Putamen (tissue), 1 donor: Measurements from ENCODE around the gene PRAMEF20.
"Not testable (repeated sequence)": the region's sequence is repeated elsewhere in the genome, so short reads cannot be mapped to it uniquely, and the experiment has no call there.

Experiments used
- DNase-seq: peaks from one replicate; pipeline ENCODE4 v3.0.0-alpha.2; 2016; ENCODE audit warnings: low spot score

Gene PRAMEF20

GRCh38 chr1:13410150-13410549 is at the start of gene PRAMEF20:
Gene PRAMEF20 (plus strand): TSS chr1:13410450. CDS start chr1:13416355, 5,905 bp downstream.
- DNase-seq: not testable (repeated sequence)

DNA sequence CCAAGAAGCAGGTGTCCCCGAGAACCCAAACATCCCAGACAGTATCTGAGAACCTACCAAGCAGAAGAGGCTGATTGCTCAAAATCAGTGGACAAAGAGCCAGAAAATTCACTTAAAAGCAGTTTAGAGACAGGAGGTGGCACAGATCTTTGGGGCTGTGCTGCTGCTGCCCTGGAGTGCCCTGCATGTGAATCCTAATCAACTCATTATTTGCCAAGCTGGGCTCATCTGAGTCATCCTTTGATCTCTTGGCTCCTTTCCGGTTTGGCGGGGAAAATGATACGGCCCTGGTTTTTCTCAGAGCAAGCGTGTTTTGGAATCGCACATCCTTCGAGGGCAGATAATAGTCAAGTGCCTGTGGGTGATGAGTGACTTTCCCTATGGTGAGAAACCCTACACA is 47.9 kb upstream of the PRAMEF20 start:
- not testable (repeated sequence) for DNase-seq

DNA sequence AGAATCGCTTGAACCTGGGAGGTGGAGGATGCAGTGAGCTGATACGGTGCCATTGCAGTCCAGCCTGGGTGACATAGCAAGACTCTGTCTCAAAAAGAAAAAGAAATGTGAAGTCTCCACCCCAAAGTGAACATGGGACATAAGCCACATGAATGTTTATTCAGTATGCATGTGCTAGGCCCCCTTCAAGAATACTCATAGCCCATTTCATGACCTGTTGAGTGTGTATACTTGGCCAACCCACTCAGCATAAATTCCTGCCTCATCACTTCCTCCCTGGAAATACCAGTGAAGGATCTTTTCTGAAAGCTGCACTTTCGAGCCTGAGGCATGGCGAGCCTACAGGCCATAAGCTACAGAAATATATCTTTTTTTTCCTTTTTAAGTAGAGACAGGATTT is 45.3 kb upstream of the PRAMEF20 start:
- not testable (repeated sequence) for DNase-seq

GRCh38 chr1:13366536-13366935 is 43.7 kb upstream of the PRAMEF20 start:
- DNase-seq: not testable (repeated sequence)

DNA sequence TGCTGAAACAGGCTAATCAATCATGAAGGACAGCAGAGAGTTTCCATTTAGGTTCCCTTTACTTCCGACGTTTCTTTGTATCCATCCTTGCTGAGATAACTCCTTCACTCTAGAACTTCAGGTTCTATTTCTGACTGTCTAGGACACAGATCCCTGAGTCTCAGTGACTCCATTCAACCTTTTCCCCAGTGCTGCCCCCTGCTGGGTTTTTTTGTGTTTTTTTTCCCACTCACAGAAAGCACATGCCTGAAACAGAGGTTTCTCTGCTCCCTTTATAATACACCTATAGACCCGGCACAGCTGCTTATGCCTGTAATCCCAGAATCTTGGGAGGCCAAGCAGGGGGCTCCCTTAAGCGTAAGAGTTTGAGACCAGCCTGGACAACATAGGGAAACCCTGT is 41.7 kb upstream of the PRAMEF20 start:
- not testable (repeated sequence) for DNase-seq

GRCh38 chr1:13378983-13379382 is 31.3 kb upstream of the PRAMEF20 start:
- DNase-seq: not testable (repeated sequence)

DNA sequence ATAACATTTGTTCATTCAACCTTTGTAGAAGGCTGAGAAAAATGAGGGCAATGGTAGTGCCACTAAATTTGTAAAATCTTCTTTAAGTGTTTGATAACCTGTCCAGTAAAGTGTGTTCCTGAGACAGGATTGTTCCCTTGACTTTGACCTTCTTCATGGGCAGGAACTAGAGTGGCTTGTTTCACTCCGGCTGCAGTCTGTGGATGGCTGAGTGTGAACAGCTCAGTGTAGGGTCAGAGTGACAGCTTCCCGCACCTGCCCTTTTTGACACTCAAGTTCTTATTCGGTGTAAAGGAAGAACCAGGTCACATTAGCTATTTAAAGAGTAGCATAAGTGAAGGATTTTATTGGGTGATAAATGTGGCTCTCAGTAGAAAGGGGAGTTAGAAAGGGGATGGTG is 29.9 kb upstream of the PRAMEF20 start:
- not testable (repeated sequence) for DNase-seq

DNA sequence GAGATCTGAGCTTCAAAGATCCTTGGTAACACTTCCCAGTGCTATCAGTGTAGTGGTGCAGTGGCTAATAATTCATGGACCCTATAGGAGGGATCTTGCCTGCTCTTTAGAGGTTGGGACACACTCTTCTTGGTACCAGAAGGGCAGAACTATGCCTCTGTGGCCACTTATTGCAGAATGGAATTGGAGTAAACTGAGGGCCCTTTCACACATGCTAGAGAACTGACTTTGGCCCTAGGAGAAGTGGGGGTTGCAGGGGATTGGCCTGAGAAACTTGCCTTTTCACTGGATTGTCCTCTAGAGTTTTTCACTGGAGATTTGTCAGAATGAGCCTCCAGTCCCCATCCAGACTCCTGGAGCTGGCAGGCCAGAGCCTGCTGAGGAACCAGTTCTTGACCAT is 20.9 kb upstream of the PRAMEF20 start, which contains the start of gene PRAMEF17:
Gene PRAMEF17, plus strand, starts transcription at position 301 of the 400 bp plus-strand sequence. Its CDS starts 26 bp downstream, at position 327.
- not testable (repeated sequence) for DNase-seq

DNA sequence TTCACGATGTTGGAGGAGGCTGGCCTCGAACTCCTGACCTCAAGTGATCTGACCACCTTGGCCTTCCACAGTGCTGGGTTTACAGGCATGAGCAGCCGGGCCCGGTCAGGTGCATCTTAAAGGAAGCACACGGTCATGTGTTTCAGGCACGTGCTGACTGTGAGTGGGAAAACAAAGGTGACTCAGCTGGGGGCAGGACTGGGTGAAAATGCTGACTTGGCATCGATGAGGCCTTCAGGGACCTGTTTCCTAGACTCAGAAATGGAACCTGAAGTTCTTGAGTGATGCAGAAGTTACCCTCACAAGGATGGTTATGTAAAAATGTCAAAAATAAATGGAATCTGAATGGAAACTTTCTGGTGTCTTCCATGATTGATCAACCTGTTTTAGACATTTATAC is 17.2 kb upstream of the PRAMEF20 start:
- not testable (repeated sequence) for DNase-seq

DNA sequence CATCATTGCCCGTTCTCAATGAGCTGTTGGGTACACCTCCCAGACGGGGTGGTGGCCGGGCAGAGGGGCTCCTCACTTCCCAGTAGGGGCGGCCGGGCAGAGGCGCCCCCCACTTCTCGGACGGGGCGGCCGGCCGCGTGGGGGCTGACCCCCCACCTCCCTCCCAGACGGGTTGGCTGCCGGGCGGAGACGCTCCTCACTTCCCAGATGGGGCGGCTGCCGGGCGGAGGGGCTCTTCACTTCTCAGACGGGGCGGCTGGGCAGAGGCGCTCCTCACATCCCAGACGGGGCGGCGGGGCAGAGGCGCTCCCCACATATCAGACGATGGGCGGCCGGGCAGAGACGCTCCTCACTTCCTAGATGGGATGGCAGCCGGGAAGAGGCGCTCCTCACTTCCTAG is 15.5 kb upstream of the PRAMEF20 start:
- DNase-seq: not testable (repeated sequence)

DNA sequence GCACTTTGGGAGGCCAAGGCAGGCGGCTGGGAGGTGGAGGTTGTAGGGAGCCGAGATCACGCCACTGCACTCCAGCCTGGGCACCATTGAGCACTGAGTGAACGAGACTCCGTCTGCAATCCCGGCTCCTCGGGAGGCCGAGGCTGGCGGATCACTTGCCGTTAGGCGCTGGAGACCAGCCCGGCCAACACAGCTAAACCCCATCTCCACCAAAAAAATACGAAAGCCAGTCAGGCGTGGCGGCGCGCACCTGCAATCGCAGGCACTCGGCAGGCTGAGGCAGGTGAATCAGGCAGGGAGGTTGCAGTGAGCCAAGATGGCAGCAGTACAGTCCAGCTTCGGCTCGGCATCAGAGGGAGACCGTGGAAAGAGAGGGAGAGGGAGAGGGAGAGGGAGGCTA is 14.9 kb upstream of the PRAMEF20 start:
- not testable (repeated sequence) for DNase-seq

DNA sequence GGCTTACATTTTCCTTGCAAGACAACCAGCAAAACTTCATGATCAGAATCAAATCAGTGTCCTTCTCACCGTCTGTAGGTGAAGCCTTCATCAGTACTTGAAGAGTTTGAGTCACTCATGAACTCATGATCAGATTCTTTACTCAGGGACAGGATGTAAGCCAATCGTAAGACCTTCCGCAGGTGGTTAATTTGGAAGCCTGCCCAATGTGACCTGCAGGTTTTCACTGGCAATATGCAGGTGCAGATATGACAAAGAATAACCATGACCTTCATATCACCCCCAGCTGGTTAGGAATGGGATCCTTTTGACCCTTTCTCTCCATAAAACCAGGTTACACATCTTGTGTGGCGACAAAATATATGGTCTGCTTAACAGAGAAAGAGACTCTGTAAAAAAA is 2.4 kb upstream of the PRAMEF20 start:
- no peak for DNase-seq

- no peak for DNase-seq
Measured at GRCh38 chr1:13430495-13430894, 20.2 kb downstream of the PRAMEF20 start.

- no peak for DNase-seq
Measured at GRCh38 chr1:13432251-13432650, 22.0 kb downstream of the PRAMEF20 start.

DNA sequence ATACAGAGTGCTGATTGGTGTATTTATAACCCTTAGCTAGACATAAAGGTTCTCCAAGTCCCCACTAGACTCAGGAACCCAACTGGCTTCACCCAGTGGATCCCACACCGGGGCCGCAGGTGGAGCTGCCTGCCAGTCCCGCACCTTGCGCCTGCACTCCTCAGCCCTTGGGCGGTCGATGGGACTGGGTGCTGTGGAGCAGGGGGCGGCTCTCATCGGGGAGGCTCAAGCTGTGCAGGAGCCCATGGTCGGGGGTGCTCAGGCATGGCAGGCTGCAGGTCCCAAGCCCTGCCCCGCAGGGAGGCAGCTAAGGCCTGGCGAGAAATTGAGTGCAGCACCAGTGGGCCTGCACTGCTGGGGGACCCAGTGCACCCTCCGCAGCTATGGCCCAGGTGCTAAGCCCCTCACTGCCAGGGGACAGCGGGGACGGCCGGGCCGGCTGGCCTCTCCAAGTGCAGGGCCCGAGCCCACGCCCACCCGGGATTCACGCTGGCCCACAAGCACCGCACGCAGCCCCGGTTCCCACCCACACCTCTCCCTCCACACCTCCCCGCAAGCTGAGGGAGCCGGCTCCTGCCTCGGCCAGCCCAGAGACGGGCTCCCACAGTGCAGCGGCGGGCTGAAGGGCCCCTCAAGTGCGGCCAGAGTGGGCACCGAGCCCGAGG is 23.6 kb downstream of the PRAMEF20 start:
- DNase-seq: not testable (repeated sequence)

- no peak for DNase-seq
Measured at GRCh38 chr1:13435458-13435857, 25.2 kb downstream of the PRAMEF20 start.

- not testable (repeated sequence) for DNase-seq
Measured at GRCh38 chr1:13439104-13439783, 29.0 kb downstream of the PRAMEF20 start.

DNA sequence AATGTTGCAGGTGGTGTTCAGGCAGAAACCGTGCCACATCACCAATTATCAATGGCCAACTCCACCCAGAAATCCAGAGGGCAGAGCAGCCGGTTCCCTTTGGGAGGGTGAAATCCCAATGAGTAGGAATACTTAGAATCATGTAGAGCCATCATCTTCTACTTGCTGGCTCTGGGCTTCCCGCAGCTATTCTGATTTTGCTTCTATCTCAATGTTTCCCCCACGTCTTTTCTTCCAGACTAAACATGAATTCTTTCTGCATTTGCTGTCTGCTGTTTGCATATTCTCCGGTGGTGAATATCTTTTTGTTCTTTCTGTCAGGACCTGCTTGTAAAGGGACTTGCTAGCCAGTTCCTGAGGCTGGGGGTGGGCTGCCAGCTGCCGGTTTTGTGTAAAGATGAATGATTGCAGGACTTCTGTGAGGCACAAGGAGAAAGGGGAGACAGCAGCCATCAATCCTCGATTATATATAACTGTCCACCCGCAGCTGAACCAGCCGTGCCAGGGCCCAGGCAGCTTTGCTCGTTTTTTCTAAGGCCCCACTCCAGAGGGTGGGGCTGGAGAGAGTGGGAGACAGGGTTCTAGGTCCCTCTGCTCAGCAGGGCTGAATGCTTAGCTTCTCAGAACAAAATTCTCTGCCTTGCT is 33.2 kb downstream of the PRAMEF20 start:
- no peak for DNase-seq

DNA sequence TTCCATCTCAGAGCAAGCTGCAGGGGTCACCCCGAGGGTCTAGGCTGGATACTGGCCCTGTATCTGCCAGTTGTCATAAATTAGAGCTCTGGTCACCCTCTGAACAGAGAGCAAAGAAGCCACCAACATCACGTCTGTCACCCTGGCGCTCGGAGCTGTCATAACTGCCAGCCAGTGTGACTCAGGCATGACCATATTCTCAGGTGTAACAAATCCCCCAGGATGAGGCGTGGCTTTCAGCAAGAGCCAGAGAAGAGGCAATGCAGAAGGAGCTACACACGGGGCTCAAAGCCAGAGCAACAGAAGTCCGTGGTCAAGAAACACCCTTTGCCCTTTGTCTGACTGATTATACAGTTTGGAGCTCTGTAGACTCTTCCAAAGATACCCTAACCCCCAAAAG is 40.0 kb downstream of the PRAMEF20 start:
- no peak for DNase-seq

GRCh38 chr1:13451399-13451965 is 41.2 kb downstream of the PRAMEF20 start:
- DNase-seq: no peak

DNA sequence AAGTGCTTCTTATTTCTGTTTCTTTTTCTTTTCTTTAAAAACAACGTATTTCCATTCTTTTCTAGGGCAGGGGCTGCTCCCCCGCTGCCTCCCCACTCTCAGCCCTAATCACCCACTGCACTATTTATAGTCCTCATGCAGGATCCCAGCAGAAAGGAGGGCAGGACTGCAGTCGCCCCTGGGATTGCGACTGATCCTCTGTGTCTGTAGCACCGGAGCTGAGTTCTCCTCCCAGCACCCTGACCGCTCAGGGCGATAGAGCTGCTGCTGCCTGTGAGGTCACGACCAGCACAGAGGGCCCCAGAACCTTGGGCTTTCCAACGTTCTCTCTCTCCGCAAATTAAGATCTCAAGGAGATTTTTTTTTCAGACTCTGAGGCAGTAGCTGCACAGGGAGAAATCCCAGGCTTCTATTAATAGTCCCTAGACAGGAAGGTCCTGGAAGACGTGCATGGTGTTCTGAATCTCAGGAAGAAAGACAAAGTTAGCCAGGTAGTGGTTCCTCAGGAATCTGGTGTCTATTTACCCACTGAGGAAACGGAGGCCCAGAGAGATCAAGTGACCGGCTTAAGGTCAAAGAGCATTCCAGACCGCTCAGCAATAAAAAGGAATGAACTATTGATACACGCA is 46.8 kb downstream of the PRAMEF20 start:
- no peak for DNase-seq

- no peak for DNase-seq
Measured at GRCh38 chr1:13461977-13462376, 51.7 kb downstream of the PRAMEF20 start.
